HepG2 (cell line): Measurements from ENCODE around the gene SCGB1D2. TPM values are rescaled to one million over a fixed set of nuclear protein-coding genes. Genes with fewer than 3 reads are reported as not detected.

Experiments
- ATAC-seq: fragments of 200-7000 bp; cut with Tn5 transposase; 3 replicates; pipeline ENCODE4 v1.9.1; 2020; ENCODE audit warnings: mild to moderate bottlenecking, moderate library complexity
- BruUV-seq: library from RNA; stranded (reverse); fragments of 400-500 nt; replicated peaks from 2 replicates; lab custom pipeline; 2021; lab: Mats Ljungman, UMichigan
- CTCF ChIA-PET: fragments of 300-600 bp; formaldehyde crosslinking; extraction: SDS; loops from one replicate; lab custom pipeline; 2021; ENCODE audit warnings: low total read pairs, inconsistent platforms, low intra/inter-chr PET ratio; lab: Yijun Ruan, JAX
- POLR2A ChIA-PET: fragments of 350-600 bp; sonication (Branson Sonifier 250); formaldehyde crosslinking; loops from one replicate; lab custom pipeline; 2020; ENCODE audit warnings: antibody characterized with exemption, inconsistent platforms; lab: Yijun Ruan, JAX
- DNase-seq: peaks from one replicate; pipeline ENCODE4 v3.0.0-alpha.2; 2015; ENCODE audit warnings: low spot score
- FAIRE-seq: peaks from 3 replicates; lab custom pipeline; 2011; peaks lifted over from hg19 to GRCh38; lab: Jason Lieb, UNC
- H2AFZ ChIP-seq: one replicate; pipeline ENCODE4 v1.6.1; 2011; ENCODE audit warnings: low read length, inconsistent platforms
- H3K27ac ChIP-seq: fragments of 300-600 bp; 3 replicates; pipeline ENCODE4 v1.8.0; 2011; ENCODE audit warnings: mixed run types, mild to moderate bottlenecking, mixed read lengths, low read length, inconsistent platforms; ENCODE audit not compliant: insufficient read depth; ENCODE audit errors: extremely low read length
- H3K27me3 ChIP-seq, 2 experiments: fragments of 200-600 bp in 1 of 2; 2 replicates in 1 of 2; 3 replicates in 1 of 2; pipeline versions ENCODE4 v1.6.0 to v1.8.0; 2011; ENCODE audit warnings: low read length in 2 of 2, mild to moderate bottlenecking in 2 of 2, moderate library complexity in 2 of 2, inconsistent platforms in 1 of 2; ENCODE audit not compliant: insufficient read depth in 2 of 2, control insufficient read depth in 1 of 2
- H3K36me3 ChIP-seq, 2 experiments: fragments of 200-600 bp in 1 of 2; replicated peaks in 1 of 2; 2 replicates in 1 of 2; 3 replicates in 1 of 2; pipeline versions ENCODE4 v1.5.1 to v1.8.0; 2011; ENCODE audit warnings: low read length in 2 of 2, inconsistent platforms in 1 of 2; ENCODE audit not compliant: insufficient read depth in 2 of 2, control insufficient read depth in 1 of 2
- H3K4me1 ChIP-seq: 2 replicates; pipeline ENCODE4 v1.5.1; 2012; ENCODE audit warnings: low read length, inconsistent platforms; ENCODE audit not compliant: insufficient read depth
- H3K4me2 ChIP-seq: 2 replicates; pipeline ENCODE4 v1.6.0; 2011; ENCODE audit warnings: low read depth, low read length, inconsistent platforms
- H3K4me3 ChIP-seq, 3 experiments: fragments of 200-600 bp in 1 of 3; sonication (generic), shearing (Covaris generic) in 1 of 3; replicated peaks in 1 of 3; 2 replicates each; pipeline ENCODE4 v1.5.1; 2011 to 2016; ENCODE audit warnings: low read length in 3 of 3, inconsistent platforms in 2 of 3, low read depth in 2 of 3, mild to moderate bottlenecking in 2 of 3, control low read depth in 1 of 3, mixed read lengths in 1 of 3; ENCODE audit not compliant: insufficient read depth in 1 of 3
- H3K79me2 ChIP-seq: one replicate; pipeline ENCODE4 v1.6.1; 2011; ENCODE audit warnings: low read length, inconsistent platforms; ENCODE audit not compliant: insufficient read depth
- H3K9ac ChIP-seq: 2 replicates; pipeline ENCODE4 v1.6.0; 2011; ENCODE audit warnings: mild to moderate bottlenecking, low read depth, low read length, inconsistent platforms; ENCODE audit not compliant: insufficient read depth
- H3K9me3 ChIP-seq: 2 replicates; pipeline ENCODE4 v1.5.1; 2012; ENCODE audit warnings: mild to moderate bottlenecking, low read length
- H4K20me1 ChIP-seq: 2 replicates; pipeline ENCODE4 v1.6.0; 2011; ENCODE audit warnings: inconsistent platforms, mild to moderate bottlenecking, low read length, moderate library complexity; ENCODE audit not compliant: insufficient read depth
- ATF7-NPFF ChIP-seq: sonication (generic); formaldehyde crosslinking; IDR thresholded peaks from 2 replicates; pipeline ENCODE4 v1.8.1; 2023; ENCODE audit warnings: mild to moderate bottlenecking, low read depth, missing genetic modification reagents, moderate library complexity
- CBFB ChIP-seq: sonication (generic); formaldehyde crosslinking; IDR thresholded peaks from 2 replicates; pipeline ENCODE4 v1.4.0; 2020; ENCODE audit warnings: missing genetic modification reagents
- HNRNPL ChIP-seq: fragments of 200-400 bp; formaldehyde crosslinking; IDR thresholded peaks from 2 replicates; pipeline ENCODE4 v1.6.1; 2017; ENCODE audit warnings: mild to moderate bottlenecking, low read depth, low read length
- PAF1 ChIP-seq: IDR thresholded peaks from 2 replicates; pipeline ENCODE4 v1.6.1; 2016; ENCODE audit warnings: missing genetic modification reagents, missing compliant biosample characterization
- PCBP1 ChIP-seq: fragments of 200-400 bp; formaldehyde crosslinking; IDR thresholded peaks from 2 replicates; pipeline ENCODE4 v1.6.1; 2017; ENCODE audit warnings: mild to moderate bottlenecking, low read depth, low read length, borderline replicate concordance
- RARA ChIP-seq: IDR thresholded peaks from 2 replicates; pipeline ENCODE4 v1.6.1; 2016; ENCODE audit warnings: missing genetic modification reagents, missing compliant biosample characterization
- REPIN1 ChIP-seq: sonication (generic); formaldehyde crosslinking; IDR thresholded peaks from 2 replicates; pipeline ENCODE4 v1.8.0; 2022; ENCODE audit warnings: missing genetic modification reagents, low read depth, mild to moderate bottlenecking, borderline replicate concordance
- SOX5 ChIP-seq: IDR thresholded peaks from 2 replicates; pipeline ENCODE4 v1.6.1; 2016; ENCODE audit warnings: borderline replicate concordance
- TAF15 ChIP-seq: fragments of 200-400 bp; formaldehyde crosslinking; IDR thresholded peaks from one replicate; pipeline ENCODE4 v1.6.1; 2018; ENCODE audit warnings: mild to moderate bottlenecking, low read depth, low read length; ENCODE audit not compliant: poor library complexity, severe bottlenecking
- ZNF451 ChIP-seq: sonication (generic); formaldehyde crosslinking; IDR thresholded peaks from 2 replicates; pipeline ENCODE4 v1.5.0; 2020; ENCODE audit warnings: mild to moderate bottlenecking, missing genetic modification reagents
- ZNF678 ChIP-seq: sonication (generic); formaldehyde crosslinking; IDR thresholded peaks from 2 replicates; pipeline ENCODE4 v1.4.0; 2020; ENCODE audit warnings: mild to moderate bottlenecking, missing genetic modification reagents
- ZNF782 ChIP-seq: sonication (generic); formaldehyde crosslinking; IDR thresholded peaks from 2 replicates; pipeline ENCODE4 v1.4.0; 2020; ENCODE audit warnings: missing genetic modification reagents, mild to moderate bottlenecking, borderline replicate concordance
- ZNF790 ChIP-seq: sonication (generic); formaldehyde crosslinking; IDR thresholded peaks from 2 replicates; pipeline ENCODE4 v1.8.0; 2022; ENCODE audit warnings: missing genetic modification reagents, mild to moderate bottlenecking, borderline replicate concordance
- ZSCAN21 ChIP-seq: sonication (generic); formaldehyde crosslinking; IDR thresholded peaks from 2 replicates; pipeline ENCODE4 v1.8.0; 2022; ENCODE audit warnings: mild to moderate bottlenecking, missing genetic modification reagents, moderate library complexity, borderline replicate concordance
- WGBS: methylation state at CpG from one replicate; pipeline ENCODE4 v1.1.6; 2017; ENCODE audit warnings: low lambda C conversion rate; 5-methylcytosine and 5-hydroxymethylcytosine counted together
- in situ Hi-C: cut with HindIII; loops from 2 replicates; pipeline ENCODE4 v1.10.0; 2017; ENCODE audit warnings: low pct_unique_long_range_greater_than_20kb; ENCODE audit not compliant: extremely low pct_ligation_motif_present
- intact Hi-C: fragments of 100-400 bp; cut with micrococcal nuclease; formaldehyde crosslinking; loops from one replicate; pipeline ENCODE4 v1.10.0; 2022; ENCODE audit not compliant: unreplicated experiment
- polyA plus RNA-seq, 8 experiments: library from polyadenylated mRNA; depleted of rRNA in 3 of 8; stranded (reverse) in 7 of 8; unstranded in 1 of 8; fragments of >200 nt; fragmentation: Illumina TruSeq in 4 of 8; extraction: Trizol in 4 of 8; gene quantifications; 2 replicates each; pipeline versions ENCODE4 v1.2.1 to v1.2.3, GENCODE V29; 2011 to 2016; ENCODE audit warnings: low read depth in 4 of 8, missing spikeins in 1 of 8, mixed read lengths in 1 of 8; ENCODE audit not compliant: insufficient read depth in 1 of 8
- total RNA-seq, 5 experiments: library from RNA; depleted of rRNA; stranded (reverse); fragments of >200 nt; fragmentation: Illumina TruSeq; extraction: Trizol; gene quantifications; 2 replicates each; pipeline ENCODE4 v1.2.3, GENCODE V29; 2016; ENCODE audit warnings: low read depth in 1 of 5
- TF ChIP-seq, protein P1 (sequence below): sonication (generic); formaldehyde crosslinking; IDR thresholded peaks from 2 replicates; pipeline ENCODE4 v1.4.0; 2020; ENCODE audit warnings: missing genetic modification reagents, borderline replicate concordance
- TF ChIP-seq, protein P2 (sequence below): sonication (generic); formaldehyde crosslinking; IDR thresholded peaks from 2 replicates; pipeline ENCODE4 v1.4.0; 2020; ENCODE audit warnings: missing genetic modification reagents
- TF ChIP-seq, protein P3 (sequence below): sonication (generic); formaldehyde crosslinking; IDR thresholded peaks from 2 replicates; pipeline ENCODE4 v1.9.0; 2021; ENCODE audit warnings: missing genetic modification reagents, borderline replicate concordance

Gene SCGB1D2
- total and polyA plus RNA-seq, 2 of the 13 experiments (the other 11 are each of a cell fraction or from before 2014, with no cell fraction given) = not detected

DNA sequence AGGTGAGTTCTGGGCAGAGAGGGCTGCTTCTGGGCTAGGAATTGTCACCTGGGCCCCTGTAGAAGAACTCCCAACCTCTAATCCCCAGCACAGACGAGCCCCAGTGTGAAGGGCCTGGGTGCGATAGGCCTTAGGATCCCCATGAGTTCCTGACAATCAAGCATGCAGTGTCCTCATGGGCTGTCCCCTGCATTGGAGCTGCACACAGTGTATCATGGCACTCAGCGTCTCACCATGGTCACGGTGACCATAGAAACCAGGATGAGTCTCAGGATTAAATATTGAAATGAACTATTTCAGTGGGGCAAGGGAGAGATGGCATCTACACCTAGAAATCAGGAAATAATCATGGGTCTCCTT, 33.3 kb upstream of the SCGB1D2 start:
- DNase-seq (no peak), FAIRE-seq (no peak), ATAC-seq (no peak)
- H3K27me3 ChIP-seq = peaks cover 0 to 18% of the 10 kb centered on the region in 2 experiments; a peak in 2 of 5 replicates
- no peaks in the 10 kb centered on the region for H4K20me1 ChIP-seq
- no peak overlapping the region for H3K4me3 ChIP-seq
- ChIA-PET CTCF (interaction anchor here (1.7 kb wide), 1 partner anchor 38 kb away, joined by 7 read pairs; no protein-coding TSS in a partner anchor), POLR2A (no interaction called here)
- intact Hi-C loops (loop anchor here (2.0 kb wide), 1 partner anchor 38 kb away; no protein-coding TSS in a partner anchor), in situ Hi-C loops (loop anchor here (5.0 kb wide), 1 partner anchor 36 kb away; no protein-coding TSS in a partner anchor)
- H3K4me2 ChIP-seq = no peak overlapping the region
- H3K27ac ChIP-seq = no peak overlapping the region
- no TSS peak for BruUV-seq
- no peaks in the 10 kb centered on the region for H3K79me2 ChIP-seq
- no peak overlapping the region for H2AFZ ChIP-seq
- no peaks in the 10 kb centered on the region for H3K36me3 ChIP-seq
- no peaks in the 10 kb centered on the region for H3K4me1 ChIP-seq
- H3K9me3 ChIP-seq = no peaks in the 10 kb centered on the region
- no peak overlapping the region for H3K9ac ChIP-seq
- WGBS = 25% methylated on average over 4 of the region's 4 CpGs
- TF ChIP-seq ATF7-NPFF (CRISPR knock-in tag) (no peak), CBFB (CRISPR knock-in tag) (no peak), ZNF790 (CRISPR knock-in tag) (no peak), ZNF782 (no peak), SOX5 (no peak), HNRNPL (no peak), PAF1 (no peak), PCBP1 (no peak), ZSCAN21 (CRISPR knock-in tag) (no peak), ZNF451 (CRISPR knock-in tag) (no peak), TAF15 (no peak), REPIN1 (no peak), ZNF678 (CRISPR knock-in tag) (no peak), RARA (CRISPR knock-in tag) (no peak)
- TF ChIP-seq, protein P1, sequence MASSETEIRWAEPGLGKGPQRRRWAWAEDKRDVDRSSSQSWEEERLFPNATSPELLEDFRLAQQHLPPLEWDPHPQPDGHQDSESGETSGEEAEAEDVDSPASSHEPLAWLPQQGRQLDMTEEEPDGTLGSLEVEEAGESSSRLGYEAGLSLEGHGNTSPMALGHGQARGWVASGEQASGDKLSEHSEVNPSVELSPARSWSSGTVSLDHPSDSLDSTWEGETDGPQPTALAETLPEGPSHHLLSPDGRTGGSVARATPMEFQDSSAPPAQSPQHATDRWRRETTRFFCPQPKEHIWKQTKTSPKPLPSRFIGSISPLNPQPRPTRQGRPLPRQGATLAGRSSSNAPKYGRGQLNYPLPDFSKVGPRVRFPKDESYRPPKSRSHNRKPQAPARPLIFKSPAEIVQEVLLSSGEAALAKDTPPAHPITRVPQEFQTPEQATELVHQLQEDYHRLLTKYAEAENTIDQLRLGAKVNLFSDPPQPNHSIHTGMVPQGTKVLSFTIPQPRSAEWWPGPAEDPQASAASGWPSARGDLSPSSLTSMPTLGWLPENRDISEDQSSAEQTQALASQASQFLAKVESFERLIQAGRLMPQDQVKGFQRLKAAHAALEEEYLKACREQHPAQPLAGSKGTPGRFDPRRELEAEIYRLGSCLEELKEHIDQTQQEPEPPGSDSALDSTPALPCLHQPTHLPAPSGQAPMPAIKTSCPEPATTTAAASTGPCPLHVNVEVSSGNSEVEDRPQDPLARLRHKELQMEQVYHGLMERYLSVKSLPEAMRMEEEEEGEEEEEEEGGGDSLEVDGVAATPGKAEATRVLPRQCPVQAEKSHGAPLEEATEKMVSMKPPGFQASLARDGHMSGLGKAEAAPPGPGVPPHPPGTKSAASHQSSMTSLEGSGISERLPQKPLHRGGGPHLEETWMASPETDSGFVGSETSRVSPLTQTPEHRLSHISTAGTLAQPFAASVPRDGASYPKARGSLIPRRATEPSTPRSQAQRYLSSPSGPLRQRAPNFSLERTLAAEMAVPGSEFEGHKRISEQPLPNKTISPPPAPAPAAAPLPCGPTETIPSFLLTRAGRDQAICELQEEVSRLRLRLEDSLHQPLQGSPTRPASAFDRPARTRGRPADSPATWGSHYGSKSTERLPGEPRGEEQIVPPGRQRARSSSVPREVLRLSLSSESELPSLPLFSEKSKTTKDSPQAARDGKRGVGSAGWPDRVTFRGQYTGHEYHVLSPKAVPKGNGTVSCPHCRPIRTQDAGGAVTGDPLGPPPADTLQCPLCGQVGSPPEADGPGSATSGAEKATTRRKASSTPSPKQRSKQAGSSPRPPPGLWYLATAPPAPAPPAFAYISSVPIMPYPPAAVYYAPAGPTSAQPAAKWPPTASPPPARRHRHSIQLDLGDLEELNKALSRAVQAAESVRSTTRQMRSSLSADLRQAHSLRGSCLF = no peak
- TF ChIP-seq, protein P2, sequence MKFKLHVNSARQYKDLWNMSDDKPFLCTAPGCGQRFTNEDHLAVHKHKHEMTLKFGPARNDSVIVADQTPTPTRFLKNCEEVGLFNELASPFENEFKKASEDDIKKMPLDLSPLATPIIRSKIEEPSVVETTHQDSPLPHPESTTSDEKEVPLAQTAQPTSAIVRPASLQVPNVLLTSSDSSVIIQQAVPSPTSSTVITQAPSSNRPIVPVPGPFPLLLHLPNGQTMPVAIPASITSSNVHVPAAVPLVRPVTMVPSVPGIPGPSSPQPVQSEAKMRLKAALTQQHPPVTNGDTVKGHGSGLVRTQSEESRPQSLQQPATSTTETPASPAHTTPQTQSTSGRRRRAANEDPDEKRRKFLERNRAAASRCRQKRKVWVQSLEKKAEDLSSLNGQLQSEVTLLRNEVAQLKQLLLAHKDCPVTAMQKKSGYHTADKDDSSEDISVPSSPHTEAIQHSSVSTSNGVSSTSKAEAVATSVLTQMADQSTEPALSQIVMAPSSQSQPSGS = no peak
- TF ChIP-seq, protein P3, sequence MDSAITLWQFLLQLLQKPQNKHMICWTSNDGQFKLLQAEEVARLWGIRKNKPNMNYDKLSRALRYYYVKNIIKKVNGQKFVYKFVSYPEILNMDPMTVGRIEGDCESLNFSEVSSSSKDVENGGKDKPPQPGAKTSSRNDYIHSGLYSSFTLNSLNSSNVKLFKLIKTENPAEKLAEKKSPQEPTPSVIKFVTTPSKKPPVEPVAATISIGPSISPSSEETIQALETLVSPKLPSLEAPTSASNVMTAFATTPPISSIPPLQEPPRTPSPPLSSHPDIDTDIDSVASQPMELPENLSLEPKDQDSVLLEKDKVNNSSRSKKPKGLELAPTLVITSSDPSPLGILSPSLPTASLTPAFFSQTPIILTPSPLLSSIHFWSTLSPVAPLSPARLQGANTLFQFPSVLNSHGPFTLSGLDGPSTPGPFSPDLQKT (CRISPR knock-in tag) = no peak
